ENCODE measurements around the gene GLTP.
A peak's percentile ranks its signal among the peaks of the same experiment; 100 is the strongest.

GLTP gene

DNA sequence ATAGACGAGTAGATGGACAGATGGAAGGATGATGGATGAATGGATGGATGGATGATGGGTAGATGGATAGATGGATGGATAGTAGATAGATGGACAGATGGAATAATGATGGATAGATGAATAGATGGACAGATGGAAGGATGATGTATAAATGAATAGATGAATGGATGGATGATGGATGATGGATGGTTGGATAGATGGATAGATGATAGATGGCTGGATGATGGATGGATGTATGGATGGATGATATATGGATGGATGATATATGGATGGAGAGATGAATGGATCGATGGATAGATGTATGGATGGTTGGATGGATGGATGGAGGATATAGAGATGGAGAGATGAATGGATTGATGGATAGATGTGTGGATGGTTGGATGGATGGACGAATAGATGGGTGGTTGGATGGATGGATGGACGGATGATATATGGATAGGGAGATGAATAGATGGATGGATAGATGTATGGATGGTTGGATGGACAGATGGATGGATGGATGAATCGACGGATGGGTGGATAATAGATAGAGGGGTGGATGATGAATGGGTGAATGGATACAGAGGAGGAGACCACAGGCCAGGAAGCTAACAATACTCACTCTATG is 66.4 kb downstream of the GLTP start:
- no peak overlapping the region for H3K9ac ChIP-seq
- TF ChIP-seq Cebpa-rat (IDR thresholded peaks at IDR 0.05), result no peak
- no peaks in the 10 kb centered on the region for H3K36me3 ChIP-seq
- peaks cover 0 to 10% (median 0%) of the 10 kb centered on the region in 10 experiments; a peak in 4 of 20 replicates for H3K4me1 ChIP-seq
- no peaks in the 10 kb centered on the region for H3K9me3 ChIP-seq (replicated peaks in 1 of 11)
- no peak overlapping the region for H3K4me3 ChIP-seq
- H3K4me2 ChIP-seq, result no peak overlapping the region
- no peaks in the 10 kb centered on the region for H3K27me3 ChIP-seq
- H4K20me1 ChIP-seq, result no peaks in the 10 kb centered on the region
- no peak overlapping the region for H3K27ac ChIP-seq

- H3K4me1 ChIP-seq, result peaks cover 0 to 4% (median 0%) of the 10 kb centered on the region in 10 experiments; a peak in 4 of 20 replicates
- H3K4me3 ChIP-seq, result no peak overlapping the region
- H4K20me1 ChIP-seq, result no peaks in the 10 kb centered on the region
- H3K9ac ChIP-seq, result no peak overlapping the region
- TF ChIP-seq Cebpa-rat (IDR thresholded peaks at IDR 0.05), result no peak
- no peaks in the 10 kb centered on the region for H3K9me3 ChIP-seq (replicated peaks in 1 of 11)
- H3K27ac ChIP-seq, result no peak overlapping the region
- no peaks in the 10 kb centered on the region for H3K36me3 ChIP-seq
- H3K27me3 ChIP-seq, result no peaks in the 10 kb centered on the region
- H3K4me2 ChIP-seq, result no peak overlapping the region
Measured at GRCh38 chr12:109811624-109811995, 68.7 kb downstream of the GLTP start.

- no peaks in the 10 kb centered on the region for H3K9me3 ChIP-seq (replicated peaks in 1 of 11)
- no peak overlapping the region for H3K27ac ChIP-seq
- H3K4me1 ChIP-seq, result 0 out of 20 replicates have a peak, but pooled peaks cover 0 to 4% (median 0%) of the 10 kb centered on the region in 10 experiments
- no peaks in the 10 kb centered on the region for H3K36me3 ChIP-seq
- H3K4me3 ChIP-seq, result no peak overlapping the region
- no peak for TF ChIP-seq Cebpa-rat (IDR thresholded peaks at IDR 0.05)
- H3K9ac ChIP-seq, result no peak overlapping the region
- no peaks in the 10 kb centered on the region for H4K20me1 ChIP-seq
- no peak overlapping the region for H3K4me2 ChIP-seq
- no peaks in the 10 kb centered on the region for H3K27me3 ChIP-seq
Measured at GRCh38 chr12:109810954-109811623, 69.3 kb downstream of the GLTP start.

GRCh38 chr12:109808876-109809646 is 71.3 kb downstream of the GLTP start:
- peaks cover 0 to 4% (median 0%) of the 10 kb centered on the region in 10 experiments; a peak in 1 of 20 replicates for H3K4me1 ChIP-seq
- no peak overlapping the region for H3K9ac ChIP-seq
- no peak for TF ChIP-seq Cebpa-rat (IDR thresholded peaks at IDR 0.05)
- H3K4me2 ChIP-seq, result no peak overlapping the region
- H4K20me1 ChIP-seq, result no peaks in the 10 kb centered on the region
- no peaks in the 10 kb centered on the region for H3K27me3 ChIP-seq
- H3K36me3 ChIP-seq, result no peaks in the 10 kb centered on the region
- no peak overlapping the region for H3K27ac ChIP-seq
- H3K4me3 ChIP-seq, result no peak overlapping the region
- no peaks in the 10 kb centered on the region for H3K9me3 ChIP-seq (replicated peaks in 1 of 11)

DNA sequence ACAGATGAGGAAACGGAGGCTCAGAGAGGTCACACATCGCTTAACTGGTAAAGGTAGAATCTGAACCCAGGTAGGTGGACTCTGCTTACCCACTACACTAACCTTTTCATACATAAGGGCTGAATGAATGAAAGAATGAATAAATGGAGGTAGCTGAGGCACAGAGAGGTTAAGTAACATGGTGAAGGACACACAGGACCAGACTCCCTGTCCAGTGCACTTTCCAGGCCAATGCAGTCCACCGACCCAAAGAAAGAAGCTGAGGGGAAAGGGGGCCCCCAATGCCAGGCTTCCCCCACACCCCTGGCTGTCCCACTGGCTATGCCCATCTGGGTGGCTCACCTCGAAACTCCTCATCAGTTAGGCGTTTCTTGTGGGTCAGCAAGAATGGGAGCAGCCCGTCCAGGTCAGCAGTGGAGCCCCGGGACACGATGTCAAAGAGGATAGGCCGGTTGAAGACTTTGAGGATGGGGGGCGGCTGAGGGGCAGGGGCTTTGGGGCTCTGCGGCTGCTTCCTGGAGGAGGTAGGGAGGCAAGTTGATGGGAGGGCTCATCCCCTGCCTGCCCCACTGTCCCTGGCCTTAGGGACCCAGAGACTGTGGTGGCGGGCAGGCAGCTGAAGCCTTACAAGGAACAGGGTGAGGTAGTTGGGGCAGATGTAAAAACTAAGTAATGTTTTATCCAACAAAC is 72.2 kb downstream of the GLTP start:
- H3K4me2 ChIP-seq, result no peak overlapping the region
- TF ChIP-seq Cebpa-rat (IDR thresholded peaks at IDR 0.05), result no peak
- no peaks in the 10 kb centered on the region for H3K36me3 ChIP-seq
- no peaks in the 10 kb centered on the region for H3K9me3 ChIP-seq (replicated peaks in 1 of 11)
- H3K27ac ChIP-seq, result no peak overlapping the region
- H3K27me3 ChIP-seq, result no peaks in the 10 kb centered on the region
- peaks cover 0 to 4% (median 0%) of the 10 kb centered on the region in 10 experiments; a peak in 1 of 20 replicates for H3K4me1 ChIP-seq
- no peak overlapping the region for H3K4me3 ChIP-seq
- H3K9ac ChIP-seq, result no peak overlapping the region
- H4K20me1 ChIP-seq, result no peaks in the 10 kb centered on the region

- H3K4me2 ChIP-seq, result no peak overlapping the region
- H3K4me1 ChIP-seq, result peaks cover 0 to 4% (median 0%) of the 10 kb centered on the region in 10 experiments; a peak in 1 of 20 replicates
- no peaks in the 10 kb centered on the region for H3K36me3 ChIP-seq
- no peak overlapping the region for H3K4me3 ChIP-seq
- H3K27me3 ChIP-seq, result no peaks in the 10 kb centered on the region
- TF ChIP-seq Cebpa-rat (IDR thresholded peaks at IDR 0.05), result peak in 1 of 11 experiments; percentile 33; a peak in 1 of 22 replicates
- H3K9me3 ChIP-seq (replicated peaks in 1 of 11), result peaks cover 0 to 11% (median 0%) of the 10 kb centered on the region in 11 experiments; a peak in 3 of 22 replicates
- H4K20me1 ChIP-seq, result no peaks in the 10 kb centered on the region
- H3K27ac ChIP-seq, result no peak overlapping the region
- H3K9ac ChIP-seq, result 0 out of 22 replicates have a peak overlapping the region, but pooled peaks of 1 of the 11 experiments have one; percentile 1
Measured at GRCh38 chr12:109804820-109805761, 75.2 kb downstream of the GLTP start.

DNA sequence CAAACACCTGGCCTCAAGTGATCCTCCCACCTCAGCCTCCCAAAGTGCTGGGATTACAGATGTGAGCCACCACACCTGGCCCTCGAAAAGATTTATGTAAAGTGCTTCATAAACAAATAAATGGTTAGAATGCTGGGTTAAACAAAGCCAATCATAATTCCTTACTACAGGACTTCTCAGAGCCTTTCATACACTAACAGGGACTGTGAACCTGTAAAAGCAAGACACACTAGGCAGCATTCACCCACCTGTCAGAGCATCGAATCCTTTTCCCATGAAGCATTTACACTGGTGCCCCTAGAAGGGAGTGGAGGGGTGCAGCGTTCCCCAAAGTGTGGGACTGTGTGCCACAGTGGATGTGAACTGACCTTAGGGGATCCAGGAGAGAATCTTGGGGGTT is 76.7 kb downstream of the GLTP start:
- Histone ChIP-seq H3K4me2 (no peak overlapping the region), H3K4me1 (peaks cover 0 to 4% (median 0%) of the 10 kb centered on the region in 10 experiments; a peak in 1 of 20 replicates)

DNA sequence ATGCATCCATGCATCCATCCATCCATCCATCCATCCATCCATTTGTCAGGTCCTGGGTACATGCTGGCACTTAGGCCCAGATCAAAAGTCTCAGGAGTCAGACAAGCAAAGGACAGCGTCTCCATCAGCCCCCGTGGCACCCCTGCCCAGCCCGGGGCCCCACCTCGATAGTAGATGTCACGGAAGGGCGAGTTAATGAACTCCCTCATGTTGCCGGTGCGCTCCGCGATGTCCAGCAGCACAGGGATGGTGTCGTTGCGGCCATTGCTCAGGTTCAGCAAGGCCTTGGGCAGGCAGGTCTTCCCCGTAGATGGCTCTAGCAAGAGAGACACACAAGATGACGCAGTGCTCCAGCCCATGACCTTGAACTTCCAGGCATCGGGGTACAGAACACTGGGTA is 77.5 kb downstream of the GLTP start:
- TF ChIP-seq Cebpa-rat (IDR thresholded peaks at IDR 0.05), result no peak
- H3K27ac ChIP-seq, result no peak overlapping the region
- H3K9me3 ChIP-seq (replicated peaks in 1 of 11), result peaks cover 0 to 11% (median 0%) of the 10 kb centered on the region in 11 experiments; a peak in 3 of 22 replicates

More for the DNA sequence above, 76.7 kb downstream of the GLTP start:
- Histone ChIP-seq H3K9me3 (replicated peaks in 1 of 11) (peaks cover 0 to 11% (median 0%) of the 10 kb centered on the region in 11 experiments; a peak in 3 of 22 replicates), H3K27me3 (no peaks in the 10 kb centered on the region), H3K9ac (peak overlapping the region in 1 of 11 experiments; percentile 25; a peak in 1 of 22 replicates), H4K20me1 (no peaks in the 10 kb centered on the region), H3K4me3 (no peak overlapping the region), H3K36me3 (no peaks in the 10 kb centered on the region), H3K27ac (no peak overlapping the region)
- no peak for TF ChIP-seq Cebpa-rat (IDR thresholded peaks at IDR 0.05)

More for the DNA sequence above, 77.5 kb downstream of the GLTP start:
- no peak overlapping the region for H3K4me3 ChIP-seq
- no peak overlapping the region for H3K9ac ChIP-seq
- no peaks in the 10 kb centered on the region for H3K36me3 ChIP-seq
- no peaks in the 10 kb centered on the region for H3K27me3 ChIP-seq
- H4K20me1 ChIP-seq, result no peaks in the 10 kb centered on the region
- peaks cover 0 to 10% (median 0%) of the 10 kb centered on the region in 10 experiments; a peak in 4 of 20 replicates for H3K4me1 ChIP-seq
- H3K4me2 ChIP-seq, result no peak overlapping the region
